NCI-H345 (cell line): ENCODE data around the gene LRRC75A.
"Not testable (repeated sequence)": the region's sequence is repeated elsewhere in the genome, so short reads cannot be mapped to it uniquely, and the experiment has no call there.

ENCODE experiments used
- DNase-seq: peaks from one replicate; lab custom pipeline; 2025; lab: John Stamatoyannopoulos, UW

Gene LRRC75A

GRCh38 chr17:16450028-16450427 is 42.0 kb downstream of the LRRC75A start:
- DNase-seq = no peak

GRCh38 chr17:16449121-16449570 is 42.8 kb downstream of the LRRC75A start:
- DNase-seq = no peak

GRCh38 chr17:16448490-16448889 is 43.5 kb downstream of the LRRC75A start:
- DNase-seq = no peak

- DNase-seq = no peak
Measured at GRCh38 chr17:16447676-16448075, 44.3 kb downstream of the LRRC75A start.

- no peak for DNase-seq
Measured at GRCh38 chr17:16446338-16446983, 45.5 kb downstream of the LRRC75A start.

- no peak for DNase-seq
Measured at GRCh38 chr17:16444258-16444886, 47.6 kb downstream of the LRRC75A start.

- no peak for DNase-seq
Measured at GRCh38 chr17:16443511-16444257, 48.3 kb downstream of the LRRC75A start.

GRCh38 chr17:16442594-16443510 is 49.1 kb downstream of the LRRC75A start:
- no peak for DNase-seq

GRCh38 chr17:16442141-16442540 is 49.9 kb downstream of the LRRC75A start:
- DNase-seq = no peak

- DNase-seq = no peak
Measured at GRCh38 chr17:16440901-16441629, 50.9 kb downstream of the LRRC75A start.

- not testable (repeated sequence) for DNase-seq
Measured at GRCh38 chr17:16440354-16440753, 51.6 kb downstream of the LRRC75A start.

GRCh38 chr17:16439811-16440351 is 52.1 kb downstream of the LRRC75A start:
- no peak for DNase-seq

GRCh38 chr17:16439303-16439791 is 52.6 kb downstream of the LRRC75A start:
- DNase-seq = no peak

GRCh38 chr17:16438557-16439302 is 53.3 kb downstream of the LRRC75A start:
- peak; percentile 97 for DNase-seq

GRCh38 chr17:16438173-16438556 is 53.8 kb downstream of the LRRC75A start:
- DNase-seq = no peak

GRCh38 chr17:16437083-16437482 is 54.9 kb downstream of the LRRC75A start:
- no peak for DNase-seq

GRCh38 chr17:16435925-16436886 is 55.8 kb downstream of the LRRC75A start:
- DNase-seq = no peak

- no peak for DNase-seq
Measured at GRCh38 chr17:16434662-16435061, 57.3 kb downstream of the LRRC75A start.

GRCh38 chr17:16433514-16433913 is 58.5 kb downstream of the LRRC75A start:
- DNase-seq = no peak
